GM10248 (cell line): ENCODE data around the gene LDLRAD3.

Experiments
- CTCF ChIA-PET: fragments of 300-600 bp; sonication (Branson Sonifier 250); formaldehyde crosslinking; extraction: SDS; loops from one replicate; lab custom pipeline; 2021; ENCODE audit warnings: antibody characterized with exemption; lab: Yijun Ruan, JAX
- POLR2A ChIA-PET: fragments of 350-650 bp; sonication (Branson Sonifier 250); formaldehyde crosslinking; extraction: SDS; loops from one replicate; lab custom pipeline; 2020; ENCODE audit warnings: antibody characterized with exemption; lab: Yijun Ruan, JAX
- DNase-seq: peaks from one replicate; pipeline ENCODE4 v3.0.0; 2012; ENCODE audit errors: extremely low spot score
- CTCF ChIP-seq: IDR thresholded peaks from 2 replicates; pipeline ENCODE4 v1.5.1; 2012; ENCODE audit warnings: mild to moderate bottlenecking, low read depth; ENCODE audit errors: extremely low read depth, missing control alignments, control extremely low read depth

The LDLRAD3 gene

DNA sequence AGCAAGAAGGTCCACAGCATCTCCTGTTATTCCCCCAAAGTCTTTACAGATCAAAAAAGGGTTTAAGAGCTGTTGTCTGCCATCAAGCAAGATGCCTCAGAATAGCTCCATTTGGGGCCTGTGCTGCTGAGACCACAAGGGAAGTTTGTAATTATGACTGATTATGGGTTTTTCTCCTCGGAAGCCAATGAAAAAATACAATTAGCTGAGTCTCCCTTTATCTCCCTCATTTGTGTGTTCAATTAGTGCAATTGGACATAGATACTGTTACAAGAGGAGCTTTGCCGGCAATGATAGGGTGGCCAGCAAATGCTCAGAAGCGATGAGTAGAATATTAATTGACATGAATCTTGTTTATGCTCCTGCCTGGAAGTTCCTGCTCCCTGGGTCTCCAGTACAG is 261.7 kb downstream of the LDLRAD3 start:
- POLR2A ChIA-PET = no interaction called here
- CTCF ChIA-PET = interaction anchor here (1.3 to 1.5 kb wide), 2 partner anchors 11 to 13 kb away, joined by 3 to 4 read pairs; no protein-coding TSS in a partner anchor
- DNase-seq = no peak
- TF ChIP-seq CTCF = no peak

- TF ChIP-seq CTCF = no peak
- ChIA-PET CTCF (interaction anchor here (1.0 kb wide), 1 partner anchor 13 kb away, joined by 3 read pairs; no protein-coding TSS in a partner anchor), POLR2A (no interaction called here)
- DNase-seq = no peak
Measured at GRCh38 chr11:36210529-36210928, 266.7 kb downstream of the LDLRAD3 start.

GRCh38 chr11:36211761-36212430 is 268.0 kb downstream of the LDLRAD3 start:
- CTCF ChIA-PET = interaction anchor here (0.9 kb wide), 1 partner anchor 12 kb away, joined by 3 read pairs; no protein-coding TSS in a partner anchor
- no peak for TF ChIP-seq CTCF
- DNase-seq = no peak
- POLR2A ChIA-PET = no interaction called here

DNA sequence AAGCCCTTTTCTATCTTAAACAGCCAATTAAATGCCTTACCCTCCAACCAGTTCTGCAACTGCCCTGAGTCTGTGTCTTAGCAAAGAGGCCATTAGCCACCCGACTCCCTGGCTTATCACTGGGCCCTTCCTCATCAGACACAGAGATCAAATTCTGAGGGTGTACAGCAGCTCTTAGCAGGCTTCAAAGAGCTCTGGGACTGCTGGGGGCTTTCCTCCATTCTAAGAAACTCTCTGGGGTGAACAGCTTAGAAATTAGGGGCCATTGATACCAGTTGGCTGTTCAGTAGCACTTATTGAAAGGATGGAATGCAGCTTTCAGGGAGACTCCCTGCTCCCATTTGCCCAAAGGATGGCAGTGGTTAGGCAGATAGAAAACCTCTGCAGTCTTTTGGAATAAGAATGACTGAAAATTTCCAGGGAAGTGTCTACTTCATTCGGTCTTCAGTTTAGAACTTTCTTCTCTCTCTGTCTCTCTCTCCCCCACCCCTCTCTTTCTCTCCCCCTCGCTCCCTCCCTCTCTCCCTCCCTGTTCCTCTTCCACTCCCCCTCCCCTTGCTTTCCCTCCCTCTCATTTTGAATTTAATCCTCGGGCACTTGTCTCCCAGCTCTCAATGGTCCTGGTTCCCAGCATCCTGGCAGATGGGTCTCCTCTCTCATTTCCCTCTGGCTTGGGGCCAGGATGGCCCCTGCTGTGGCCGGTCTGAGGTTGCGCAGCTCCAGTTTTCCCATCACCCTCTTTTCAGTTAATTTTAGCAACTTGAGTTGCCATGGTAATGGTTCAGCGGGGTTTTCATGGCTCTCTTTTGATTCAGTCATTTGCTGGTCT is 268.9 kb downstream of the LDLRAD3 start:
- no peak for TF ChIP-seq CTCF
- CTCF ChIA-PET = no interaction called here
- DNase-seq = no peak
- POLR2A ChIA-PET = no interaction called here

DNA sequence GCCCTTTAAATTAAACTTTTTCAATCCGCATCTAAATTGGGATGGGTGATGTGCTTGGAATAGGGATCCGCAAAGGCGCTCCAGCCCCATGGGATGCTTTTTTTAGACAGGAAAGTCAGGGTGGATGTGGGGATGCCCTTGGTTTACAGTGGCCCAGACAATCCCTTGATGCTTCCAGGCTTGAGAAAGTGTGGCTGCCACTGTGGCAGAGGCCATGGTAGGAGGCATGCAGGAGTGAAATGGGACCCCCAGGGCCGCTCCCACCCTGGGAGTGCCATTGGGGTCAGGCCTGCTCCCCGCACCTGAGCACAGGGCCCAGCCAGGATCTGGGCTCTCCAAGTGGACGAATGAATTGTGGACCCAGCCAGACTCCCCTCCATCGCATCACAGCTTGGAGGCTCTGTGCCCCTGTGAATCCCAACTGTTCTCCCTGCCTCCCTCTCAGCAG is 269.6 kb downstream of the LDLRAD3 start:
- no peak for DNase-seq
- CTCF ChIA-PET = no interaction called here
- POLR2A ChIA-PET = no interaction called here
- no peak for TF ChIP-seq CTCF

DNA sequence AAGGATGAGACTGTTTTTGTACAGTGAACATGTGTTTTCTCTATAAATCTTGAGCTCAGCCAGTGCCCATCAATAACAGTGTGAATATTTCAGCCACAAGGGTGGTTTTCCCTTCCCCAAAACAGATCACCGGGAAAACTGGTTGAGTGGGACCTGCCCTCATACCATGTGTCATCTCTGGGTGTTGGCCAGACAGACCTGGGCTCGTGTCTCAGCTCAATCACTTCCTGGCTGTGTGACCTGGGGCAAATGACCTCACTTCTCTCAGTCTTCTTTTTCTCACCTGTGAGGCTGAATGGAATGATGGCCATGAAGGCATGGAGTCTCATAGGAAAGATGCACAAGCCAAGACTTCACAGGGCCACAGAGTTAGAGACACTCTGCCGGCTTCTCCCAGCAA is 270.6 kb downstream of the LDLRAD3 start:
- CTCF ChIA-PET = interaction anchor here (1.6 kb wide), 1 partner anchor 34 kb away, joined by 3 read pairs; no protein-coding TSS in a partner anchor

More for the DNA sequence above, 270.6 kb downstream of the LDLRAD3 start:
- POLR2A ChIA-PET = no interaction called here
- no peak for TF ChIP-seq CTCF
- no peak for DNase-seq
